Right lobe of liver (tissue), 4 donors: ENCODE measurements around the gene MAP3K4.

Experiments
- POLR2A ChIP-seq: fragments of 450-650 bp; IDR thresholded peaks from one replicate; pipeline ENCODE4 v1.6.1; 2017; ENCODE audit warnings: antibody characterized with exemption, mild to moderate bottlenecking
- TF ChIP-seq, protein P1 (sequence below), 4 donors: fragments of 200-600 bp in 3 of 4; fragments of 450-650 bp in 1 of 4; IDR thresholded peaks; one replicate each; pipeline versions ENCODE4 v1.5.1 to v1.8.0; 2016 to 2022; ENCODE audit warnings: antibody characterized with exemption in 4 of 4, mild to moderate bottlenecking in 2 of 4
- donor health status: DM: no; HTN: no; CAD: no.
- donor health status: DM: no; HTN: no; CAD: no.
- donor health status: DM: no; HTN: yes; CAD: no.

DNA sequence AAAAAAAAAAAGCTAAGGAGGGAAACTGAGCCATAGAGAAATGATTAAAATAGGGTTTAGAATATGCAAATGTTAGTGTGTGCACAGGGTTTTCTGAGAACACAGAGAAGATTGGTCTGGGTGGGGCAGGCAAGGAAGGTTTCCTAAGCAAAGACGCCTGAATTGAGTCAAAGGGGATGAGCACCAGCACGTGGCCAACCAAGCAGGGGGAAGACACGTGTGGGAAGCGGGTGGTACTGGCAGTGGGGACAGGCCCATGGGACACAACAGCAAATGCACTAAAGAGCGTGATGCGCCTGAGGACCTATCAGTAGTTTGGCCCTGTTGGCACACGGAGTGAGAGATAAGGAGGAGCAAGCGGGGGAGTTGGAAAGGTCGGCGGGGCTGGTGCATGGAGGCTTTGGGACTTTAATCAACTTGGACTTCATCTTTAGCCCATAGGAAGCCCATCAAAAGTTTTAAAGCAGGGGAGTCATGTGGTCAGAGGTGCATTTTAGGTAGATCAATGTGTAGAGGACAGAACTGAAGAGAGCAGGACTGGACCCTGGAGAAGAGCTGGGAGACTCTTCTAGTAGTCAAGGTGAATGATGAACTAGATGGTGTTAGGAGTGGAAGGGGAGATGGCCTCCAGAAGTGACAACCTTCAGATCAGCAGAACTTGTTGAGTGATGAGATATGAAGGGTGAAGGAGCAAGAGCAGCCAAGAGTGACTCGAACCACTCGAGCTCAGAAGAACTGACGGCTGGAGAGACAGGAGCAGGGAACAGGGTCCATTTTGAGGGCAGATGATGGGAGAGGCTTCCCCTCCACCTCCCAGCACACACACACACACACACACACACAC lies 40.2 kb upstream of the MAP3K4 start:
- TF ChIP-seq, protein P1, sequence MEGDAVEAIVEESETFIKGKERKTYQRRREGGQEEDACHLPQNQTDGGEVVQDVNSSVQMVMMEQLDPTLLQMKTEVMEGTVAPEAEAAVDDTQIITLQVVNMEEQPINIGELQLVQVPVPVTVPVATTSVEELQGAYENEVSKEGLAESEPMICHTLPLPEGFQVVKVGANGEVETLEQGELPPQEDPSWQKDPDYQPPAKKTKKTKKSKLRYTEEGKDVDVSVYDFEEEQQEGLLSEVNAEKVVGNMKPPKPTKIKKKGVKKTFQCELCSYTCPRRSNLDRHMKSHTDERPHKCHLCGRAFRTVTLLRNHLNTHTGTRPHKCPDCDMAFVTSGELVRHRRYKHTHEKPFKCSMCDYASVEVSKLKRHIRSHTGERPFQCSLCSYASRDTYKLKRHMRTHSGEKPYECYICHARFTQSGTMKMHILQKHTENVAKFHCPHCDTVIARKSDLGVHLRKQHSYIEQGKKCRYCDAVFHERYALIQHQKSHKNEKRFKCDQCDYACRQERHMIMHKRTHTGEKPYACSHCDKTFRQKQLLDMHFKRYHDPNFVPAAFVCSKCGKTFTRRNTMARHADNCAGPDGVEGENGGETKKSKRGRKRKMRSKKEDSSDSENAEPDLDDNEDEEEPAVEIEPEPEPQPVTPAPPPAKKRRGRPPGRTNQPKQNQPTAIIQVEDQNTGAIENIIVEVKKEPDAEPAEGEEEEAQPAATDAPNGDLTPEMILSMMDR (IDR thresholded peaks at IDR 0.05), result no peak
- TF ChIP-seq POLR2A, result no peak
